Neural crest cell (in vitro differentiated cells): ENCODE measurements around the gene PPFIBP1. TPM values are rescaled to one million over a fixed set of nuclear protein-coding genes. Genes with fewer than 3 reads are reported as not detected.
"Not testable (repeated sequence)": the region's sequence is repeated elsewhere in the genome, so short reads cannot be mapped to it uniquely, and the experiment has no call there.

ENCODE experiments used
- DNase-seq: peaks from one replicate; pipeline ENCODE4 v3.0.0; 2021; ENCODE audit warnings: low read depth, mixed read lengths, low spot score
- H3K27ac Mint-ChIP-seq: one replicate; pipeline ENCODE4 v1.8.0; 2021; ENCODE audit warnings: mild to moderate bottlenecking, mixed read lengths; ENCODE audit not compliant: unreplicated experiment
- H3K27me3 Mint-ChIP-seq: 2 replicates; pipeline ENCODE4 v1.8.0; 2021; ENCODE audit warnings: low read depth, mild to moderate bottlenecking, mixed read lengths
- H3K36me3 Mint-ChIP-seq: 2 replicates; pipeline ENCODE4 v1.8.0; 2021; ENCODE audit warnings: low read depth, mild to moderate bottlenecking, mixed read lengths
- H3K4me1 Mint-ChIP-seq: 2 replicates; pipeline ENCODE4 v1.8.0; 2021; ENCODE audit warnings: mixed read lengths
- H3K4me3 Mint-ChIP-seq: one replicate; pipeline ENCODE4 v1.8.0; 2021; ENCODE audit warnings: mild to moderate bottlenecking, mixed read lengths
- H3K9me3 Mint-ChIP-seq: 2 replicates; pipeline ENCODE4 v1.8.0; 2021; ENCODE audit warnings: mixed read lengths
- total RNA-seq: library from RNA; stranded (reverse); gene quantifications from 2 replicates; pipeline ENCODE4 v1.2.1, GENCODE V29; 2021
- TF ChIP-seq, protein P1 (sequence below): fragments of 200-600 bp; sonication (generic); conservative IDR thresholded peaks from 2 replicates; pipeline ENCODE4 v1.5.0; 2021; ENCODE audit warnings: antibody characterized with exemption, mild to moderate bottlenecking

Gene PPFIBP1
- total RNA-seq, 1 donor from 2014 or later = 47.5 TPM

GRCh38 chr12:27589419-27589818, 65.4 kb downstream of the PPFIBP1 start:
- Mint-ChIP-seq H3K4me1 (peaks cover 12% of the 10 kb centered on the region), H3K4me3 (no peak overlapping the region), H3K9me3 (peaks cover 3% of the 10 kb centered on the region), H3K27ac (no peak overlapping the region), H3K27me3 (no peaks in the 10 kb centered on the region), H3K36me3 (peaks cover 14% of the 10 kb centered on the region)
- DNase-seq = no peak
- TF ChIP-seq, protein P1, sequence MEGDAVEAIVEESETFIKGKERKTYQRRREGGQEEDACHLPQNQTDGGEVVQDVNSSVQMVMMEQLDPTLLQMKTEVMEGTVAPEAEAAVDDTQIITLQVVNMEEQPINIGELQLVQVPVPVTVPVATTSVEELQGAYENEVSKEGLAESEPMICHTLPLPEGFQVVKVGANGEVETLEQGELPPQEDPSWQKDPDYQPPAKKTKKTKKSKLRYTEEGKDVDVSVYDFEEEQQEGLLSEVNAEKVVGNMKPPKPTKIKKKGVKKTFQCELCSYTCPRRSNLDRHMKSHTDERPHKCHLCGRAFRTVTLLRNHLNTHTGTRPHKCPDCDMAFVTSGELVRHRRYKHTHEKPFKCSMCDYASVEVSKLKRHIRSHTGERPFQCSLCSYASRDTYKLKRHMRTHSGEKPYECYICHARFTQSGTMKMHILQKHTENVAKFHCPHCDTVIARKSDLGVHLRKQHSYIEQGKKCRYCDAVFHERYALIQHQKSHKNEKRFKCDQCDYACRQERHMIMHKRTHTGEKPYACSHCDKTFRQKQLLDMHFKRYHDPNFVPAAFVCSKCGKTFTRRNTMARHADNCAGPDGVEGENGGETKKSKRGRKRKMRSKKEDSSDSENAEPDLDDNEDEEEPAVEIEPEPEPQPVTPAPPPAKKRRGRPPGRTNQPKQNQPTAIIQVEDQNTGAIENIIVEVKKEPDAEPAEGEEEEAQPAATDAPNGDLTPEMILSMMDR = no peak

GRCh38 chr12:27591698-27592097, 67.7 kb downstream of the PPFIBP1 start:
- H3K4me3 Mint-ChIP-seq, DNase-seq, H3K27ac Mint-ChIP-seq, H3K27me3 Mint-ChIP-seq, H3K9me3 Mint-ChIP-seq: not testable (repeated sequence)
- Mint-ChIP-seq H3K4me1 (peaks cover 12% of the 10 kb centered on the region), H3K36me3 (peaks cover 17% of the 10 kb centered on the region)

GRCh38 chr12:27592548-27592947, 68.5 kb downstream of the PPFIBP1 start:
- DNase-seq = no peak
- Mint-ChIP-seq H3K27me3 (no peaks in the 10 kb centered on the region), H3K9me3 (peaks cover 6% of the 10 kb centered on the region), H3K4me1 (peaks cover 14% of the 10 kb centered on the region), H3K27ac (no peak overlapping the region), H3K4me3 (no peak overlapping the region), H3K36me3 (peaks cover 17% of the 10 kb centered on the region)
- TF ChIP-seq, protein P1 = no peak

DNA sequence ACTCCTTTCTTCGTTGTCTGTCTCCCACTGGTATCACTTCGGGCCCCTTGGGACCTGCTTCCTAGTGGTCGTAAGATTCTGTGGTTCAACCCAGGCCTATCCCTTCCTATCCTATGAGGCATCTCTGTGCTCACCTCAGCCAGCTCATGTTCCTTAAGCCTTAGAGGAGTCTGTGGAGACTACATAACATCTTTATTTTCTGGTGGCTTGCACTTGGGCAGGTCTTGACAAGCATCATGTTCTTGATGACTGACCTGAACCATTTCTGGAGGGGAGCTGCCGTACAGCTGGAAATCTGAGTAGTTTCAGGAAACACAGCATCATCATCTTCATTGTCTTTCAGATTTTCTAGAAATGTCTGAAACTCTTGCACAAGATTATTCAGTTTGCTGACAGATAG, 69.3 kb downstream of the PPFIBP1 start:
- no peaks in the 10 kb centered on the region for H3K27me3 Mint-ChIP-seq
- peaks cover 14% of the 10 kb centered on the region for H3K4me1 Mint-ChIP-seq
- H3K9me3 Mint-ChIP-seq = peaks cover 8% of the 10 kb centered on the region
- H3K4me3 Mint-ChIP-seq = no peak overlapping the region
- TF ChIP-seq, protein P1 = no peak
- peaks cover 20% of the 10 kb centered on the region for H3K36me3 Mint-ChIP-seq
- no peak for DNase-seq
- H3K27ac Mint-ChIP-seq = peak overlapping the region; percentile 43

DNA sequence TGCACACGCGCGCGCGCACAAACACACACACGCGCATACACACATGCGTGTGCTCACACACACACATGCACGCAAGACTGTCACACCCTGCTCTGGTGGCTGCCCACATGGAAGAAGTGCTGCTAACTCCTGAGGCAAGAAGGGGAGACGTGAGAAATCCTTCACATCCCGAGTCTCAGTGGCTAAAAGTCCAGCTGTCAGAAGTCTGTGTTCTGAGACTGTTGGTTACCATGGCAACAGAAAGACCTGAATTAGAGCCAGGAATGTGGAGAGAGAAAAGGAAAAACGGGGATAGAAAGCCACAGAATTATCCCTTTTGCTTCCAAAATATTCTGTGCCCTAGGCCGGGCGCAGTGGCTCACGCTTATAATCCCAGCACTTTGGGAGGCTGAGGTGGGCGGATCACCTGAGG, 71.2 kb downstream of the PPFIBP1 start:
- H3K27ac Mint-ChIP-seq = peak overlapping the region; percentile 78
- DNase-seq = no peak
- TF ChIP-seq, protein P1 = no peak

DNA sequence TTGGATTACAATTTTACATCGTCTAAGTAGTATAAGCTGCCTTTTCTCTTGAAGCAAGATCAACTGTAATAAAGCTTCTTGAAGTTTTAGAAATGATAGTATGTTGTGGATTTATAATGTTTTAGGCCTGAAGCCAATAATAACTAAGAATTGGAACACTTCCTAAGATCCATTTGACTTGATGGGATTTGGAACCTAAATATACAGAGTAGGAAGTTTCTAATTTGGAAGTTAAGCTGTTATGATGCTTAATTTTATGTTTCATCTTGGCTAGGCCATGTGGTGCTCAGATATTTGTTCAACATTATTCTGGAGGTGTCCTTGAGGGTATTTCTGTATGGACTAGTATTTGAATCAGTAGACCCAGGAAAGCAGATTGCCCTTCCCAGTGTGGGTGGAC, 74.9 kb downstream of the PPFIBP1 start:
- H3K27me3 Mint-ChIP-seq, H3K36me3 Mint-ChIP-seq, H3K27ac Mint-ChIP-seq, H3K4me3 Mint-ChIP-seq, DNase-seq, H3K9me3 Mint-ChIP-seq: not testable (repeated sequence)
- peaks cover 17% of the 10 kb centered on the region for H3K4me1 Mint-ChIP-seq

More for the DNA sequence above, 71.2 kb downstream of the PPFIBP1 start:
- Mint-ChIP-seq H3K4me1 (peaks cover 14% of the 10 kb centered on the region), H3K4me3 (no peak overlapping the region), H3K36me3 (peaks cover 23% of the 10 kb centered on the region), H3K27me3 (no peaks in the 10 kb centered on the region), H3K9me3 (peaks cover 8% of the 10 kb centered on the region)

- H3K4me1 Mint-ChIP-seq = peaks cover 15% of the 10 kb centered on the region
- not testable (repeated sequence) for H3K27ac Mint-ChIP-seq
Measured at GRCh38 chr12:27601056-27601828, 77.2 kb downstream of the PPFIBP1 start.

More at GRCh38 chr12:27601056-27601828, 77.2 kb downstream of the PPFIBP1 start:
- DNase-seq, H3K4me3 Mint-ChIP-seq, H3K9me3 Mint-ChIP-seq, H3K27me3 Mint-ChIP-seq: not testable (repeated sequence)
- peaks cover 17% of the 10 kb centered on the region for H3K36me3 Mint-ChIP-seq
